ENCODE measurements around the gene HRAS. TPM values are rescaled to one million over a fixed set of nuclear protein-coding genes. Genes with fewer than 3 reads are reported as not detected.

Gene HRAS
- total and polyA plus RNA-seq, 8 donors: 14.2 to 181 (median 70.8) TPM

DNA sequence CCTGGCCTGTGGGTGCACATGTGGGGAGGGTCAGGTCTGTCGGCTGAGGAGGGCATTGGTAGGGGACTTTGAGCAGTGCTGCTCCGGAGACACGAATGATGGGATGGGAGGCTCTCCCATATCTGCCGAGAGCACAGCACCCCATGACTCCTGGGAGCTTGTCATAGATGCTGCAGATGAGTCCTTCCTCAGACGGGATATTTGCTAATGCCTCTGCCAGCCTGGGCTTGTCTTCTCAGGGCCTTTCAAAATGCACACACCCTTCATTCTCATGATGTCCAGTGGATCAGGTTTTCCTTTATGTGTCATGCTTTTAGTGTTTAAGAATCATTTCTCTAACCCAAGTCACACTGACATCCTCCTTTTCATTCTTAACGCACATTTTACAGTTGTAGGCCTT is 20.2 kb downstream of the HRAS start:
- intact Hi-C loops (cut with DNase I; ENCODE audit: low total_unique reads): no loop called here
- WGBS, 5 donors: 84 to 94% (median 92%) methylated on average over 6 of the region's 6 CpGs

DNA sequence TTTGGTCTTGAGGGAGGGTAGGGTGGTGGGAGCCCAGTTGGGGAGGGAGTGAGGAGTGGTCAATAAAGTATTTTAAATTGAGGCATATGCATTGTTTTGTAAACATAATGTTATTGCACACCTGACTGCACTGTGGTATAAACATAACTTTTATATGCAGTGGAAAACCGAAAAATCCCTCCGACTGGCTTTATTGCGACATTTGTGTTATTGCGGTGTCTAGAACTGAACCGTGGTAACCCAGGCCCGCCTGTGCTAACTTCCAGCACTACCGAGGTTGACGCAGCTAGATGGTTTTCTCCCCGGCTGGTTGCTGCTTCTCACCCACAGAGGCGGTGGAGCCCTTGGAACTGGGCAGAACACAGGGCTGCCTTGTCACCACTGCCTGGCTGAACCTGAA is 20.8 kb downstream of the HRAS start:
- TF ChIP-seq EP300 (IDR thresholded peaks at IDR 0.05): no peak
- TF ChIP-seq POLR2A (IDR thresholded peaks at IDR 0.05): no peak
- no peak for TF ChIP-seq POLR2AphosphoS5 (IDR thresholded peaks at IDR 0.05)
- TF ChIP-seq, protein P1, sequence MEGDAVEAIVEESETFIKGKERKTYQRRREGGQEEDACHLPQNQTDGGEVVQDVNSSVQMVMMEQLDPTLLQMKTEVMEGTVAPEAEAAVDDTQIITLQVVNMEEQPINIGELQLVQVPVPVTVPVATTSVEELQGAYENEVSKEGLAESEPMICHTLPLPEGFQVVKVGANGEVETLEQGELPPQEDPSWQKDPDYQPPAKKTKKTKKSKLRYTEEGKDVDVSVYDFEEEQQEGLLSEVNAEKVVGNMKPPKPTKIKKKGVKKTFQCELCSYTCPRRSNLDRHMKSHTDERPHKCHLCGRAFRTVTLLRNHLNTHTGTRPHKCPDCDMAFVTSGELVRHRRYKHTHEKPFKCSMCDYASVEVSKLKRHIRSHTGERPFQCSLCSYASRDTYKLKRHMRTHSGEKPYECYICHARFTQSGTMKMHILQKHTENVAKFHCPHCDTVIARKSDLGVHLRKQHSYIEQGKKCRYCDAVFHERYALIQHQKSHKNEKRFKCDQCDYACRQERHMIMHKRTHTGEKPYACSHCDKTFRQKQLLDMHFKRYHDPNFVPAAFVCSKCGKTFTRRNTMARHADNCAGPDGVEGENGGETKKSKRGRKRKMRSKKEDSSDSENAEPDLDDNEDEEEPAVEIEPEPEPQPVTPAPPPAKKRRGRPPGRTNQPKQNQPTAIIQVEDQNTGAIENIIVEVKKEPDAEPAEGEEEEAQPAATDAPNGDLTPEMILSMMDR (IDR thresholded peaks at IDR 0.05): no peak
- peaks cover 0 to 13% (median 8%) of the 10 kb centered on the region in 4 donors for H3K9me3 ChIP-seq
- 82 to 97% (median 92%) methylated on average over 10 of the region's 10 CpGs for WGBS, 5 donors
- DNase-seq: no peak
- intact Hi-C loops (cut with DNase I; ENCODE audit: low total_unique reads): no loop called here
- no peaks in the 10 kb centered on the region for H3K27me3 ChIP-seq
- H3K4me1 ChIP-seq: peaks cover 0 to 16% (median 12%) of the 10 kb centered on the region in 4 donors
- H3K36me3 ChIP-seq: peaks cover 0 to 52% (median 36%) of the 10 kb centered on the region in 4 donors
- no peak overlapping the region for H3K27ac ChIP-seq
- H3K4me3 ChIP-seq: no peak overlapping the region

More for the DNA sequence above, 20.2 kb downstream of the HRAS start:
- Histone ChIP-seq H3K36me3 (peaks cover 0 to 48% (median 31%) of the 10 kb centered on the region in 4 donors), H3K9me3 (peaks cover 0 to 13% (median 8%) of the 10 kb centered on the region in 4 donors), H3K4me1 (peaks cover 0 to 16% (median 12%) of the 10 kb centered on the region in 4 donors), H3K27ac (no peak overlapping the region), H3K4me3 (no peak overlapping the region), H3K27me3 (no peaks in the 10 kb centered on the region)
- TF ChIP-seq EP300 (IDR thresholded peaks at IDR 0.05) (no peak), POLR2AphosphoS5 (IDR thresholded peaks at IDR 0.05) (no peak), POLR2A (IDR thresholded peaks at IDR 0.05) (no peak)
- TF ChIP-seq, protein P1 (IDR thresholded peaks at IDR 0.05): no peak
- no peak for DNase-seq

DNA sequence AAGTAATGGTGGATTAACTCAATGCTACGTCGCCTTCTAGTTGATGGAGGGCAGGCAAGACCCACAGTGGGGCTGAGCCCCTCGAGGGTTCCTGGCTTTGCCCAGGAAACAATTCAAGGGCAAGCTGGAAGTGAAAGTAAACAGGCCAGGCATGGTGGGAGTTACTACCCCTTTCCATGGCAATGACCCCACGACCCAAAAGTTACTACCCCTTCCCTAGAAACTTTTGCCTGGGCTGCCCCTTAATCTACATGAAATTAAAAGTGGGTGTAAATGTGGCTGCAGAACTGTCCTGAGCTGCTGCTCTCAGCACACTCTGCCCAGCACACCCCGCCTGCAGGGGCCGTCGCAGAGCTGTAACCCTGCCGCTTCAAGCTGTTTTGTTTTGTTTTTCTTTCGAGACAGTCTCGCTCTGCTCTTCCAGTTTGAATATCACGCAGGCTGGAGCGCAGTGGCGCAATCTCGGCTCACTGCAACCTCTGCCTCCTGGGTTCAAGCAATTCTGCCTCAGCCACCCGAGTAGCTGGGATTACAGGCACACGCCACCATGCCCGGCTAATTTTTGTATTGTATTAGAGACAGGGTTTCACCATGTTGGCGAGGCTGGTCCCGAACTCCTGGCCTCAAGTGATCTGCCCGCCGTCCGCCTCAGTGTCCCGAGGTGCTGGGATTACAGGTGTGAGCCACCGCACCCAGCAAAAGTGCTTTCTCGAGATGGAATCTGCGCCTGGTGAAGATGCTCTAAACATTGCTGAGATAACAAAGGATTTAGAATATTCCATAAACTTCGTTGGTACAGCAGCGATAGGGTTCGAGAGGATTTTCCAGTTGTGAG is 22.4 kb downstream of the HRAS start:
- Histone ChIP-seq H3K4me1 (peaks cover 1 to 10% (median 7%) of the 10 kb centered on the region in 4 donors), H3K27me3 (no peaks in the 10 kb centered on the region), H3K4me3 (no peak overlapping the region), H3K36me3 (peaks cover 0 to 61% (median 45%) of the 10 kb centered on the region in 4 donors), H3K27ac (no peak overlapping the region), H3K9me3 (peaks cover 0 to 13% (median 8%) of the 10 kb centered on the region in 4 donors)
- DNase-seq: no peak
- no peak for TF ChIP-seq POLR2AphosphoS5 (IDR thresholded peaks at IDR 0.05)
- TF ChIP-seq POLR2A (IDR thresholded peaks at IDR 0.05): no peak
- TF ChIP-seq, protein P1 (IDR thresholded peaks at IDR 0.05): no peak
- no peak for TF ChIP-seq EP300 (IDR thresholded peaks at IDR 0.05)
- WGBS, 5 donors: 89 to 94% (median 93%) methylated on average over 29 of the region's 29 CpGs
- intact Hi-C loops (cut with DNase I; ENCODE audit: low total_unique reads): no loop called here

DNA sequence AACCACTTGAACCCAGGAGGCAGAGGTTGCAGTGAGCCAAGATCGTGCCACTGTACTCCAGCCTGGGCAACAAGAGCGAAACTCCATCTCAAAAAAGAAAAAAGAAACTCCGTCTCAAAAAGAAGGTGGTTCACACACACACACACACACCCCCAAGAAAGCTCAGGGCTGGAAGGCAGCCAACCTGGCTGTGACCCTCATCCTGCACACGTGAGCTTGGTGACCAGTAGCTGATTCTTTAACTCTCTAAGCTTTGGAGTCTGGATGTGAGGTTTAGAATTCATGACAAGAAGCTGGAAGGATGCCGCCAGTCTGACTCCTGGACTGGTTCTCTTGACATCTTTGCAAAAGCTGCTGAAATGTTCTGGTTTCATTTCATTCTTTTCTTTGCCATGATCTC is 26.4 kb downstream of the HRAS start:
- H3K27me3 ChIP-seq: no peaks in the 10 kb centered on the region
- H3K4me3 ChIP-seq: no peak overlapping the region
- DNase-seq: no peak
- intact Hi-C loops (cut with DNase I; ENCODE audit: low total_unique reads): no loop called here
- TF ChIP-seq EP300 (IDR thresholded peaks at IDR 0.05) (no peak), POLR2AphosphoS5 (IDR thresholded peaks at IDR 0.05) (no peak), POLR2A (IDR thresholded peaks at IDR 0.05) (no peak)
- TF ChIP-seq, protein P1 (IDR thresholded peaks at IDR 0.05): no peak
- 84 to 92% (median 85%) methylated on average over 5 of the region's 5 CpGs for WGBS, 5 donors
- H3K36me3 ChIP-seq: peaks cover 0 to 48% (median 42%) of the 10 kb centered on the region in 4 donors
- no peaks in the 10 kb centered on the region for H3K9me3 ChIP-seq
- peaks cover 28 to 36% (median 33%) of the 10 kb centered on the region in 4 donors for H3K4me1 ChIP-seq
- no peak overlapping the region for H3K27ac ChIP-seq

Measured in stomach (tissue), 9 donors.